HEK293T (cell line): ENCODE data around the gene SF3A2.

Experiments used
- CTCF ChIA-PET: fragments of 350-600 bp; formaldehyde crosslinking; extraction: SDS; loops from one replicate; lab custom pipeline; 2021; ENCODE audit warnings: antibody characterized with exemption, inconsistent platforms; lab: Yijun Ruan, JAX
- POLR2A ChIA-PET: fragments of 350-600 bp; formaldehyde crosslinking; extraction: SDS; loops from one replicate; lab custom pipeline; 2020; ENCODE audit warnings: antibody characterized with exemption, inconsistent platforms; lab: Yijun Ruan, JAX
- DNase-seq: peaks from one replicate; pipeline ENCODE4 v3.0.0; 2012; ENCODE audit warnings: mixed read lengths; ENCODE audit errors: extremely low spot score
- ARNT ChIP-seq: fragments of 450-650 bp; IDR thresholded peaks from 2 replicates; pipeline ENCODE4 v1.6.1; 2017; ENCODE audit warnings: mild to moderate bottlenecking
- BHLHE40 ChIP-seq: fragments of 450-650 bp; IDR thresholded peaks from 2 replicates; pipeline ENCODE4 v1.6.1; 2016; ENCODE audit warnings: mild to moderate bottlenecking, moderate library complexity, borderline replicate concordance
- CTBP1 ChIP-seq: fragments of 450-650 bp; IDR thresholded peaks from 2 replicates; pipeline ENCODE4 v1.6.1; 2016; ENCODE audit warnings: borderline replicate concordance
- ELF4 ChIP-seq: fragments of 450-650 bp; IDR thresholded peaks from 2 replicates; pipeline ENCODE4 v1.6.1; 2017; ENCODE audit warnings: antibody characterized with exemption
- FOXA1 ChIP-seq: fragments of 450-650 bp; IDR thresholded peaks from 2 replicates; pipeline ENCODE4 v1.6.1; 2016; ENCODE audit warnings: mild to moderate bottlenecking
- FOXK2 ChIP-seq: fragments of 450-650 bp; IDR thresholded peaks from 2 replicates; pipeline ENCODE4 v1.6.1; 2016; ENCODE audit warnings: mild to moderate bottlenecking
- FOXM1 ChIP-seq: fragments of 450-650 bp; IDR thresholded peaks from 2 replicates; pipeline ENCODE4 v1.6.1; 2017; ENCODE audit warnings: mild to moderate bottlenecking, borderline replicate concordance
- HDGF ChIP-seq: fragments of 450-650 bp; IDR thresholded peaks from 2 replicates; pipeline ENCODE4 v1.6.1; 2017; ENCODE audit warnings: antibody characterized with exemption, borderline replicate concordance
- L3MBTL2 ChIP-seq: fragments of 450-650 bp; conservative IDR thresholded peaks from 2 replicates; pipeline ENCODE4 v1.6.1; 2016; ENCODE audit warnings: mild to moderate bottlenecking
- LEF1 ChIP-seq: fragments of 450-650 bp; IDR thresholded peaks from 2 replicates; pipeline ENCODE4 v1.6.1; 2017; ENCODE audit warnings: mild to moderate bottlenecking, borderline replicate concordance
- NFRKB ChIP-seq: fragments of 450-650 bp; IDR thresholded peaks from 2 replicates; pipeline ENCODE4 v1.6.1; 2016; ENCODE audit warnings: mild to moderate bottlenecking, moderate library complexity
- SP1 ChIP-seq: fragments of 450-650 bp; IDR thresholded peaks from 2 replicates; pipeline ENCODE4 v1.6.1; 2017
- SUZ12 ChIP-seq: fragments of 450-650 bp; IDR thresholded peaks from 2 replicates; pipeline ENCODE4 v1.6.1; 2016; ENCODE audit warnings: mild to moderate bottlenecking
- TARDBP ChIP-seq: fragments of 450-650 bp; IDR thresholded peaks from 2 replicates; pipeline ENCODE4 v1.6.1; 2016
- ZNF384 ChIP-seq: fragments of 450-650 bp; IDR thresholded peaks from 2 replicates; pipeline ENCODE4 v1.6.1; 2016
- TF ChIP-seq, protein P1 (sequence below): fragments of 450-650 bp; IDR thresholded peaks from 2 replicates; pipeline ENCODE4 v1.6.1; 2016

SF3A2 gene

DNA sequence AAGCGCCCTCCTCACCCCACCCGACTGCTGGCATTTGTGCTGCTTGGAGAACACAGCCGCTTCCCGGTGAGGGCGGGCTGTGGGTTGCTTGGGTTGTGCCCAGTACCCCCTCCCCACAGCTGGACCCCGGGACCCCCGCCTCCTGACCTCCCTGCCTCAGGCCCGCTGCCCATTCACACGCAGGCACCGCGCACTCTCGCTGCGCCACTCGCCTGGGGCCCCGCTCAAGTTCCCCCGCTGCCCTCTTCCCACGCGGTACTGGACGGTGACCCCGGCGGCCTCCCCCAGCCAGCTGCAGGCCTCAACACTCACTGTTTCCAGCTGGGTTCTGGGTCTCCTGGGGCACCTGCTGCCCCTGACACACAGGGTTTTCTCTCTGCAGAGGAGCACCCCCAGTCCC, 16.9 kb upstream of the SF3A2 start:
- TF ChIP-seq SP1 (no peak), CTBP1 (no peak), ARNT (no peak)
- CTCF ChIA-PET = no interaction called here
- no peak for DNase-seq
- POLR2A ChIA-PET = no interaction called here

DNA sequence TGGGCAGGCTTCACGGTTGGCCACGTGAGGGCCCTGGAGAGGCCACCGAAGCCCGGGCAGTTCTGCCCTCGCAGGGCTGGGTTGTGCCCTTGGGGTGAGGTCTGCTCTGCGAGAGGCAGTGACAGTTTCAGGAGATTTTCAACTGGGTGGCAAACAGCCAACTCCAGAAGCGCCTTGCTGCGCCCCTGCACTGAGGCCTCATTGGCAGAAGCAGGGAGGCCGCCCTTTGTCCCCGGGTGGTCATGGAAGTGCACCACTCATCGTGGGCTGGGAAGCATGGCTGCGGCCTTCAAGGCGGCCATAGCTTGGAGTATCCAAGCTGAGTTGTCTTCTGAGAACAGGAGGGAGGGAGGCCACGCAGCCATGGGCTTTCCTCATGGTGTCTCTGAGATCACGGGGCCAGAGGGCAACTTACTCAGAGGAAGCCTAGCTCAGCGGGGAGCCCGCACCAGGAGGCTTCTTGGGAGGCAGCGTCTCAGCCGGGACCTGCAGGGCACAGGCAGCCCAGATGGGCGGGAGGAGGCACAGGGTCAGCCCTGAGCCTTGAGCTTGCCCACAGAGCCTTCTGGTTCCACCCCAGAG, 15.3 kb upstream of the SF3A2 start:
- CTCF ChIA-PET = interaction anchor here (0.6 kb wide), 1 partner anchor 10 kb away, joined by 3 read pairs; no protein-coding TSS in a partner anchor
- DNase-seq = no peak

DNA sequence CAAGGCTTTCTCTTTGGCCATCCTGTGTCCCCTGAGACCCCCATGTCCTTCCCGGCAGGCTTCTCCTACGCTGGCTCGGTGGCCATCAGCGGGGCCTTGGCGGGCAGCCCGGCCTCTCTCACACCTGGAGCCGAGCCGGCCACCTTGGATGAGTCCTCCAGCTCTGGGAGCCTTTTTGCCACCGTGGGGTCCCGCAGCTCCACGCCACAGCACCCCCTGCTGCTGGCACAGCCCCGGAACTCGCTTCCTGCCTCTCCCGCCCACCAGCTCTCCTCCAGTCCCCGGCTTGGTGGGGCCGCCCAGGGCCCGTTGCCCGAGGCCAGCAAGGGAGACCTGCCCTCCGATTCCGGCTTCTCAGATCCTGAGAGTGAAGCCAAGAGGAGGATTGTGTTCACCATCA, 14.7 kb upstream of the SF3A2 start:
- CTCF ChIA-PET = interaction anchor here (0.6 kb wide), 2 partner anchors 9 to 307 kb away, joined by 3 read pairs; no protein-coding TSS in a partner anchor
- POLR2A ChIA-PET = no interaction called here
- DNase-seq = no peak
- TF ChIP-seq BHLHE40 (no peak), FOXK2 (no peak), HDGF (no peak), ELF4 (no peak), LEF1 (no peak), ARNT (no peak), SUZ12 (no peak), SP1 (no peak), ZNF384 (no peak), CTBP1 (no peak), FOXA1 (no peak), TARDBP (no peak), L3MBTL2 (no peak), NFRKB (no peak), FOXM1 (no peak)
- TF ChIP-seq, protein P1, sequence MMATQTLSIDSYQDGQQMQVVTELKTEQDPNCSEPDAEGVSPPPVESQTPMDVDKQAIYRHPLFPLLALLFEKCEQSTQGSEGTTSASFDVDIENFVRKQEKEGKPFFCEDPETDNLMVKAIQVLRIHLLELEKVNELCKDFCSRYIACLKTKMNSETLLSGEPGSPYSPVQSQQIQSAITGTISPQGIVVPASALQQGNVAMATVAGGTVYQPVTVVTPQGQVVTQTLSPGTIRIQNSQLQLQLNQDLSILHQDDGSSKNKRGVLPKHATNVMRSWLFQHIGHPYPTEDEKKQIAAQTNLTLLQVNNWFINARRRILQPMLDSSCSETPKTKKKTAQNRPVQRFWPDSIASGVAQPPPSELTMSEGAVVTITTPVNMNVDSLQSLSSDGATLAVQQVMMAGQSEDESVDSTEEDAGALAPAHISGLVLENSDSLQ = no peak

More for the DNA sequence above, 15.3 kb upstream of the SF3A2 start:
- TF ChIP-seq ELF4 = no peak
- no peak for TF ChIP-seq FOXK2
- no peak for TF ChIP-seq HDGF
- no peak for TF ChIP-seq TARDBP
- TF ChIP-seq, protein P1 = no peak
- no peak for TF ChIP-seq BHLHE40
- no peak for TF ChIP-seq L3MBTL2
- TF ChIP-seq SUZ12 = no peak
- no peak for TF ChIP-seq LEF1
- TF ChIP-seq CTBP1 = no peak
- TF ChIP-seq ZNF384 = no peak
- TF ChIP-seq ARNT = no peak
- TF ChIP-seq NFRKB = no peak
- TF ChIP-seq FOXA1 = no peak
- TF ChIP-seq SP1 = no peak
- no peak for TF ChIP-seq FOXM1
- POLR2A ChIA-PET = no interaction called here

DNA sequence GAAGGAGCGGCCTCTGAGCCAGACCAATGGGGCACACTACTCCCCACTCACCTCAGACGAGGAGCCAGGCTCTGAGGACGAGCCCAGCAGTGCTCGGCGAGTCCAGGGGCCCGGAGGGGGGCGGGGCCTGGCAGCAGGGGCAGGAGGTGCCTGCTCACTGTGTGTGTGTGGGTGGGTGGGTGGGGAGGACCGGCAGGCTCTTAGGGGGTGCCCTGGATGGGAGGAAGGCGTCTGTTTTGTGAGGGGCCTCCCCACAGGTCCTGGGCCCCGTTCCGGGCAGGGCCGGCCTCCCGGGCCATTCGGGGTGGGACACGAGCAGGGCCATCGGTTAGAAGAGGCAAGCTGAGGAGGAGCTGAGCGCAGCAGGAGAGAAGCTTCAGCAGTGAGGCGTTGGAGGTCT, 13.2 kb upstream of the SF3A2 start:
- no peak for DNase-seq
- TF ChIP-seq BHLHE40 (no peak), ELF4 (no peak), SUZ12 (no peak), CTBP1 (no peak), LEF1 (no peak), FOXA1 (no peak), ARNT (no peak), FOXM1 (no peak), HDGF (no peak), NFRKB (no peak), ZNF384 (no peak), TARDBP (no peak), FOXK2 (no peak), L3MBTL2 (no peak), SP1 (no peak)
- TF ChIP-seq, protein P1 = no peak
- POLR2A ChIA-PET = no interaction called here
- CTCF ChIA-PET = no interaction called here

DNA sequence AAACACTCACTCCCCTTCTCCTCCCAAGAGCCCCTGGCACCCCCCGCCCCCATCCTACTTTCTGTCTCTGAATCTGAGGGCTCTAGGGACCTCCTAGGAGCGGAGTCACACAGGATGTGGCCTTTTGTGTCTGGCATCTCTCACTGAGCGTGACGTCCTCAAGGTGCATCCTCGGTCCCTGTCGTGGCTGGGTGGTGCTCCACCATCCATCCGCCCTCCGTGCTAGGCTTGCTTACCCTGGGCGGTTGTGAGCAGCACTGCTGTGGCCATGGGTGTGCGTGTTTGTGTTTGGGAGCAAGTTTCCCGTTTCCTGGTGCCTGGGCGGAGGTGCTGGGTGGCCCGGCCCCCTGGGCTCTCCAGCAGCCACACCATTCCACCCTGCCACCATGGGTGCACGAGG, 12.7 kb upstream of the SF3A2 start:
- ChIA-PET CTCF (no interaction called here), POLR2A (no interaction called here)
- DNase-seq = no peak
- TF ChIP-seq, protein P1 = no peak
- TF ChIP-seq BHLHE40 = no peak
- TF ChIP-seq CTBP1 = no peak
- no peak for TF ChIP-seq SP1
- no peak for TF ChIP-seq ELF4

DNA sequence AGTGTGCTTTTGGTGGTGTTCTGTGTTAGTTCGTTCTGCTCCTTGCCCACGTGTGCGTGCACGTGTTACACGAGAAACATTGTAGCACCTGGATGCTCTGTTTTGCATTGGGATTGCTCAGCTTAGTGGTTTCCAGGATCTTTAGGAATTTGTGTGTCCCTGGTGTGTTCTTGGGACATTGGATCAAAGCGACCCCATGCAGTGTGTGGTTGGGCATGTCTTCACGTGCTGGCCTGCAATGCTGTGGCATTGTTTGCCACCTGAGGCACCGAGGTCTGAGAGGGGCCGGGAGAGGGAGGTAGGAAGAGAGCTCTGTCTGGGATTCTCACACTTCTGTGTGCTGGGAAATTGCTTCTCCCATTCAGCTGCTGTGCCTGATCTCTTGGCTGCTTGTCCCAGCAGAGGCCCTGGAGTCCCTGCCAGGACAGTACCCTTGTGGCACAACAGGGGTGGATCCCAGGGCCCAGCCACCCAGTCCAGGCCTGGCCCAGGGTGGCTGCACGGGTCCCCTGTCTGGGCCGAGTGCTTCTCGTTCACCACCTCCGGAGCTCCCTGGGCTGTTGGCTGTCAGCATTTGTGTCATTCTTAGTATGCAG, 11.8 kb upstream of the SF3A2 start:
- ChIA-PET POLR2A (no interaction called here), CTCF (no interaction called here)
- no peak for DNase-seq
- TF ChIP-seq LEF1 = no peak
- no peak for TF ChIP-seq ZNF384
- TF ChIP-seq SUZ12 = no peak
- TF ChIP-seq ARNT = no peak
- no peak for TF ChIP-seq CTBP1
- no peak for TF ChIP-seq L3MBTL2
